HG03442 (cell line): Measurements from ENCODE around the gene ZNF618.

ENCODE experiments used
- ATAC-seq: cut with Tn5 transposase; IDR thresholded peaks from one replicate; pipeline ENCODE4 v1.9.1; 2021; ENCODE audit warnings: mild to moderate bottlenecking, moderate library complexity; ENCODE audit not compliant: unreplicated experiment

The ZNF618 gene

DNA sequence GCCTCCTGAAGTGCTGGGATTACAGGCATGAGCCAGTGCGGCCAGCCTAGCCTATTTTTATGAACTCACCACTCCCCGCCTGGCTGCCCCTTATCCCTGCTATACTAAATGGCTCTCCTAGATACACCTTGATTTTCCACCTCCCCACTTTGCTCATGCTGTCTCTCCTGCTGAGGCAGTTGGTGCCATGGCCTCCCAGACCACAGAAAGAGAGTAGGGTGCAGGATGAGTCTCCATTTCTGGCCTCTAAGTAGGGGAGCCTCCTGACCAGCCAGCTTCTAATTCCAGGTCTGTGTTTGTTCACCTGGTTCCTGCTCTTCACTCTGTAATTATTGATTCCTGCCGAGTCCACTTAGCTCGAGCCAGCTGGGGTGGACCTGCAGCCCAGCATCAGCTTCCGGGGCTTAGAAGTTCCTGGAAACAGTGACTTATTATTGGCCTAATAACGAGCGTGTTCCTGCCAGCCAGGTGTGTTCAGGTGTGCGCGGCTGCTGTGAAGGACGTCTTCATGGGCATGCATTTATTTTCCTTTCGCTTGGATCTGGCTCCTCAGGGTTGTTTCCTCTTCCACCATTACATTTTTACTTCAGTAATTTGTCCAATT lies 34.0 kb downstream of the ZNF618 start:
- no peak for ATAC-seq

GRCh38 chr9:113911850-113912557 lies 35.9 kb downstream of the ZNF618 start:
- no peak for ATAC-seq

- ATAC-seq = no peak
Observed at GRCh38 chr9:113912816-113913215, 36.7 kb downstream of the ZNF618 start.

DNA sequence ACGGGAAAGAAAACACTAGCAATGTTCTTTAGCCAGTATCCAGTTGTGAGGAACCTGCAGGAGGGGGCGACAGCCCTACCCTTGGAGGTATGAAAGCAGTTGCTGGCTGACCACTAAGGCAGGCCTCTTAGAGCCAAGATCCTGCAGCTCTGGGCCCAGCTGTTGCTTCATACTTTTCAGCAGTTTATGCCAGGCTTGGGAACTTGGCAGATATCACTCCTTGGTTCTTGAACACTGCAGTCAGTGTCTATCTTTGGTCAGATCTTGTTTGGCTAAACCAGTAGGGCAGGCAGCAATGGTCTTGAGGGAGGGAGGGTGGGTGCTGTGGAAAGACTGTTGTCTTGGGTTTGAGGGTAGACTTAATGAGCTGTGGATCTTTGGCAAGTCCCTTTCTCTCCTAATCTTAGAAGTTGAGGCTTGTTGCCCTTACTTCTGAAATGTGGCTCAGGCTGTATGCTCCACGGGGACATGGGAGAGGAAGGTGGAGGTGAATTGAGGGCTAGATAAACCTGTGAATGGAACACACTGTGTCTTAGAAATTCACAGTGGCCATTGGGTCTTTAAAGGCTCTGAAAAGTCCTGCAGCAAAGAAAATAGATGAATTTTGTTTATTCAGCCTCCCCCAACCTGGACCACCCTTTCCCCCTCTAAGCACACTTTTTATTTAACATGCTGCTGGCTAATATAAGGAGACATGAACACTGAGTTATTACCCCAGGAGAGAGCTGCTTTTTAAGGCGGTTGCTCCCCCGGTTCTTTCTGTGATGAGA lies 37.5 kb downstream of the ZNF618 start:
- ATAC-seq = no peak

GRCh38 chr9:113914517-113914916 lies 38.4 kb downstream of the ZNF618 start:
- ATAC-seq = no peak

GRCh38 chr9:113915817-113916434 lies 39.8 kb downstream of the ZNF618 start:
- no peak for ATAC-seq

DNA sequence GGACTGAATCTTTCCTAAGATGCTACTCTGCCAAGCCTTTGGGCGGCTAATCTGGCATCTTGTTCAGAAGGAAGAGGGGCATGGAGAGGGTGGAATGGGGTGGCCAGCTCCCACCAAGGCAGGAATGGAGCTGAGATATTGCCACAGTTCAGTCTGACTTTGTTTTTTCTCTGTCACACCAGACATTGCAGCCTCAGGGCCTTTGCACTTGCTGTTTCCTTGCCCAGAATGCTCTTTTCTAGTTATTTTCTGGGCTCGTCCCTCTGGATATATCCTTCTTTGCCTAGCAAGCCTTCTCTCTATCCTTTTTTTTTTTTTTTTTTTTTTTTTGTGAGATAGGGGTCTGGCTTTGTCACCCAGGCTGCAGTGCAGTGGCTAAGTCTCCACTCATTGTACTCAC lies 40.8 kb downstream of the ZNF618 start:
- ATAC-seq = no peak

DNA sequence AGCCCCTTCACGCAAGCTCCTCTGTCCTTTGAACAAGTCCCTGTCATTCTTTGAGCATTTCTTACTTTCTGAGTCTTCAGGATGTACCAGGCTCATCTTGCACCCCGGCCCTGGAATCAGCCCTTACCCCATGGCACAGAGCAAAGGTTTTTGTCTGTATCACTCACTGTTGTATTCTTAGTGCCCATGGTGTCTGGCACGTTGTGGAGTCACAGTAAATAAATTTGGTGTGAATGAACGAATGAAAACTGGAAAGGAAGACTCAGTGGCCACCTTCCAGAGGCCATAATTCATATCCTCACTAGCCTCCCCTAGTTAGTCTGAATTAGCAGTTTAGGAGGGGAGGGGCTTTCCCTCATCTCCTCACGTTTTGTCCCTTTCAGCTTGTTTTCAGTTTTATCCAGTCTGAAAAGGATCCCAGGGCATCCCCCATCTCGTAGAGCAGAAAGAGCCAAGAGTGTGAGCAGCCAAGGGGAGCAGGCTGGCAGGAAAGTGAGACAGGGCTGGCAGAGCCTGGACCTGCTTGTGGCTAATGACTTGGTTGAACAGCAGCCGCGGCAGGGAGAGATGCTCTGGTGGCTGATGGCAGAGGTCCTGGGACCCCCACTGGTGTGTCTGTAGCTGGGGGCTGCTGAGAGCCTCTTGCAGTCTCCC lies 42.7 kb downstream of the ZNF618 start:
- ATAC-seq = no peak

DNA sequence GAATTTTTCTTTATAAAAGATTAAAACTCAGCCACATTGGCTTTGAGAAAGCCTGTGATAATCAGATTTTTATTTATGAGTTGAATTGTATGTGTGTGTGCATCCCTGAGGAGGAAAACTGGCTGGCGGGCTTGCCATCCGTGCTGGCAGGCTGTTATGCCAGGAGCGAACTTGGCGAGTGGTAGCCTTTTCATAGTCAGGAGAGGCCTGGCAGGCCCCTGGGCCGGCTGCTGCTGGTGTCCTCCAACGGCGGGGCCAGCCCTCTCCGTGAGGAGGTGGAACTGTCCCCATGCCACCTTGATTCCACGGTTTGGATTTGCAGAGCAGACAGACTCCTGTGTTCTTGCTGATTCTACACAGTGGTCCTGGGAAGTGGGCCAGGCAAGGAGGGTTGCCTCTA lies 43.3 kb downstream of the ZNF618 start:
- ATAC-seq = no peak

DNA sequence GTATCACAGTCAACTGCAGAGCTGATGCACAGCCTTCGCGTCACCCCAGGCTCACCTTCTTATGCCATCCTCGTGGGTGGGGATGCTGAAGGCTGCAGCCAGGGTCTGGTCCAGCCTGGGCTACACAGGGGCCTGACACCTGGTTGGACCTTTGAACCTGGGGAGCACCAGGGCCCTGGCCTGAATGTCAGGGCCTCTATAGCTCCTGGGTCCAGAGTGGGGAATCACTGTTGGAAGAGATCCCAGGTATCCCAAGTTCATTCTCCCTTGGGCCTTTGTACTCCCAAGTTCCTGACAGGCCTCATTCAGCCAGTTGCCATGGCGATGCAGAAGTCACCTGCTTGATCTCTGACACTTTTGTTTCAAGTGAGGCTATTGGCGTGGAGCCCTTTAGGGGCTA lies 43.8 kb downstream of the ZNF618 start:
- no peak for ATAC-seq

DNA sequence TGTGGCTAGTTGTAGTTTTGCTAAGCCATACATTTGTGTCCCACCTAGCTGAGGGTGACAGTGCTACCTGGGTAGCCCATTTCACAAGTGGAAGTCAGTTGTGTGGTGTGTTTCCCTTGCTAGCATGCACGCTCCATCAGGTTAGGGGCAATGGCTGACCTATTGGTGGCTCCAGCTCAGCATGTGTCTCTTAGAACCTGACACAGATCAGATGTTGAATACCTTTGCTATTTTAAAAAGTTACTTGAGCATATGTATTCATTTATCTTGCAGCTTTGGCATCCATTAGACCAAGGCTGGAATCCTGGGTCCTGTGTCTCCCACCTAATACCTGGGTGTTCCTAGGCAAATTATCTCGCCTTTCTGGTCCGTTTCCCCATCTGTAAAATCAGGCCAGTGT lies 44.8 kb downstream of the ZNF618 start:
- no peak for ATAC-seq

- ATAC-seq = no peak
Observed at GRCh38 chr9:113921396-113921925, 45.4 kb downstream of the ZNF618 start.

DNA sequence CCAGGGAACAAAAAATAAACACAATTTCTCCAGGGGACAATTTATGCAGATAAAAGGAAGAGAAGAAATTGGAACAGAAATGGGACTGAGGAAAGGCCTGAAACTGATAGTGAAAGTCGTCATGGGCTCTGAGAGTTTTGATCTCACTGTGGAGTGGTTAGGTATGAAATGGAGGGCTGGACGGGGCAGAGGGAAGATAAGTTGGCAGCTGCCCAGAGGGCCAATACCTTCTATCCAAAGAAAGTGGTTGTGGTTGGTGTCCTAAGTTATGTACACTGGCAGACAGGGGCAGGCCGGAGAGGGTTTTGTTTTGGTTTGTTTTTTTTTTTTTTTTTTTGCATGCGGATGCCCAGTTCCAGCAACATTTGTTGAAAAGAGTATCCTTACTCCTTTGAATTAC lies 46.1 kb downstream of the ZNF618 start:
- no peak for ATAC-seq

DNA sequence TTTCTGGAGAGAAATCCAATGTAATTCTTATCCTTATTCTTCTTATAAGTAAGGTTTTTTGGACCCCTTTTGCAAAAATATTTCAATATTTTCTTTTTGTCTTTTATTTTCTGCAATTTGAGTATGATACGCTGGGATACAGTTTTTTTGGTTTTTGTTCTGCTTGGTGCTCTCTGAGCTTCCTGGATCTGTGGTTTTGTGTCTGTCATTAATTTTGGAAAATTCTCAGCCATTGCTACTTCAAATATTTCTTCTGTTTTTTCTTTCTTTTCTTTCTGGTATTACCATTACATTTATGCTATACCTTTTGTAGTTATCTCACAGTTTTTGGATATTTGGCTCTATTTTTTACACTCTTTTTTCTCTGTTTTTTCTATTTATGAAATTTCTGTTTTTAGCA lies 50.1 kb downstream of the ZNF618 start:
- no peak for ATAC-seq

DNA sequence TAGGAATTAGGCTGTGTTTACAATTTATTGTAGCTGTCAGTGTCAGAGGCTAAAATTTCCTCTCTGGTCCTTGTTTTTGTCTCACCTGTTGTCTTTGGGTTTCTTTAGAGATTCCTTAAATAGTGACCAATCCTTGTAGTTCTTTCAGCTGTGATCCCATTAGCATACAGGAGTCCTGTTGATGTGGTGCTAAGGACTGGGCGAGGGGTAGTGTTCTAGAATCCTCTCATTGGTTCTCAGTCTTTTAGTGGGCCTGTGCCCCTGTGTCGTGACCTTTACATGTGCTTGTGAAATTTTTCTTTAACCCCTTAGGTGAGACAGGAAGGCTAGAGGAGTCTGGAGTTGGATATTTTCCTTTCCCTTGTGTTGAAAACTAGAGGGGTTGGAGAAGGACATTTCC lies 51.2 kb downstream of the ZNF618 start:
- no peak for ATAC-seq

DNA sequence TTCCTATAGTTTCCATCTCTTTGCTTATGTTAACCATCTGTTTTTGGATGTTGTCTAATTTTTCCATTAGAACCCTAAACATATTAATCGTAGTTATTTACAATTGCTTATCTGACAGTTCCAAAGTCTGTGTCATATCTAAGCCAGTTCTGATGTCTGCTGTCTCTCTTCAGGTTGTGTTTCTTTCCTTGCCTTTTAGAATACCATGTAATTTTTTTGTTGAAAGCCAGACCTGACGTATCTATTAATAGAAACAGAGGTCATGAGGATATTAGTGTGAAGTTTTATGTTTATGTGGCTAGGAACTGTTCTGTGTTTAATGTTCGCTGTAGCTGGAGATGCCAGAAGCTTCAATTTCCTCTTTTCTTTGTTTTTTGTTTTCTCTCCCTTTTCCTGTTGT lies 52.2 kb downstream of the ZNF618 start:
- ATAC-seq = no peak

- no peak for ATAC-seq
Observed at GRCh38 chr9:113929634-113930389, 53.7 kb downstream of the ZNF618 start.

- no peak for ATAC-seq
Observed at GRCh38 chr9:113930390-113930783, 54.3 kb downstream of the ZNF618 start.

DNA sequence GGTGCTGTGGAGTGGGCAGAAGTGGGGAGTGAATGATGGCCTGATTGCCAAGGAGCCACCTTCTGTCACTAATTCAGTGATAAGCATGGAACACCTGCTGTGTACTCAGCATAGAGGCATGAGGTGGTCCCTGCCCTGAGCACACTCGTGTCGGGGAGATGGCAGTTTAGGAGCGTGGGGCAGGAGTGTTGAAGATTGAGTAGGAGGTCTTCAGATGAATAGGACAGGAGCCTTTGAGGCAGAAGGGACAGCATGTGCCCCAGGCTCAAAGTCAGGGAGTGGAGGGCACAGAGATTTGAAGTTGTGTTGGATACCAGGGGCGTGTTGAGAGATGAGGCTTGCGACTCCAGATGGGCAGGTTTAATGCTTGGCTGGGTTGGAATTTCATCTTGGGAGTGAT lies 55.0 kb downstream of the ZNF618 start:
- ATAC-seq = no peak

GRCh38 chr9:113931777-113932176 lies 55.7 kb downstream of the ZNF618 start:
- no peak for ATAC-seq
